GM19463 (cell line): ENCODE data around the gene CLDN3.
"Not testable (repeated sequence)": the region's sequence is repeated elsewhere in the genome, so short reads cannot be mapped to it uniquely, and the experiment has no call there.

Experiments
- ATAC-seq: cut with Tn5 transposase; IDR thresholded peaks from one replicate; pipeline ENCODE4 v1.9.1; 2021; ENCODE audit warnings: mild to moderate bottlenecking, moderate library complexity; ENCODE audit not compliant: unreplicated experiment

CLDN3 gene

GRCh38 chr7:73770002-73770859 is at the start of gene CLDN3:
CLDN3 (minus strand) TSS chr7:73770270; CDS start chr7:73770049, 221 bp downstream.
- no peak for ATAC-seq

GRCh38 chr7:73817121-73817520 is 47.1 kb upstream of the CLDN3 start:
- ATAC-seq, result no peak

GRCh38 chr7:73815436-73815835 is 45.4 kb upstream of the CLDN3 start:
- no peak for ATAC-seq

- ATAC-seq, result no peak
These were observed 42.9 kb upstream of the CLDN3 start for GRCh38 chr7:73812996-73813395.

- no peak for ATAC-seq
These were observed 41.7 kb upstream of the CLDN3 start for GRCh38 chr7:73811760-73812168.

- no peak for ATAC-seq
These were observed 40.9 kb upstream of the CLDN3 start for GRCh38 chr7:73810998-73811360.

GRCh38 chr7:73809467-73809951 is 39.4 kb upstream of the CLDN3 start:
- no peak for ATAC-seq

GRCh38 chr7:73802459-73802858 is 32.4 kb upstream of the CLDN3 start:
- ATAC-seq, result no peak

GRCh38 chr7:73801577-73801976 is 31.5 kb upstream of the CLDN3 start:
- no peak for ATAC-seq

GRCh38 chr7:73799282-73800141 is 29.4 kb upstream of the CLDN3 start:
- no peak for ATAC-seq

- not testable (repeated sequence) for ATAC-seq
These were observed 27.1 kb upstream of the CLDN3 start for GRCh38 chr7:73797176-73797575.

- not testable (repeated sequence) for ATAC-seq
These were observed 26.6 kb upstream of the CLDN3 start for GRCh38 chr7:73796656-73797055.

- ATAC-seq, result not testable (repeated sequence)
These were observed 25.1 kb upstream of the CLDN3 start for GRCh38 chr7:73795188-73795587.

- not testable (repeated sequence) for ATAC-seq
These were observed 21.2 kb upstream of the CLDN3 start for GRCh38 chr7:73791170-73791690.

GRCh38 chr7:73789051-73789450 is 19.0 kb upstream of the CLDN3 start:
- no peak for ATAC-seq

- ATAC-seq, result not testable (repeated sequence)
These were observed 17.6 kb upstream of the CLDN3 start for GRCh38 chr7:73787786-73788048.

GRCh38 chr7:73786588-73786987 is 16.5 kb upstream of the CLDN3 start:
- ATAC-seq, result no peak

GRCh38 chr7:73779517-73779916 is 9.4 kb upstream of the CLDN3 start:
- no peak for ATAC-seq

- no peak for ATAC-seq
These were observed 8.8 kb upstream of the CLDN3 start for GRCh38 chr7:73778801-73779389.

- no peak for ATAC-seq
These were observed 4.9 kb upstream of the CLDN3 start for GRCh38 chr7:73774923-73775322.
